Measurements from ENCODE around the gene UFSP2.

- TF ChIP-seq, protein P1, sequence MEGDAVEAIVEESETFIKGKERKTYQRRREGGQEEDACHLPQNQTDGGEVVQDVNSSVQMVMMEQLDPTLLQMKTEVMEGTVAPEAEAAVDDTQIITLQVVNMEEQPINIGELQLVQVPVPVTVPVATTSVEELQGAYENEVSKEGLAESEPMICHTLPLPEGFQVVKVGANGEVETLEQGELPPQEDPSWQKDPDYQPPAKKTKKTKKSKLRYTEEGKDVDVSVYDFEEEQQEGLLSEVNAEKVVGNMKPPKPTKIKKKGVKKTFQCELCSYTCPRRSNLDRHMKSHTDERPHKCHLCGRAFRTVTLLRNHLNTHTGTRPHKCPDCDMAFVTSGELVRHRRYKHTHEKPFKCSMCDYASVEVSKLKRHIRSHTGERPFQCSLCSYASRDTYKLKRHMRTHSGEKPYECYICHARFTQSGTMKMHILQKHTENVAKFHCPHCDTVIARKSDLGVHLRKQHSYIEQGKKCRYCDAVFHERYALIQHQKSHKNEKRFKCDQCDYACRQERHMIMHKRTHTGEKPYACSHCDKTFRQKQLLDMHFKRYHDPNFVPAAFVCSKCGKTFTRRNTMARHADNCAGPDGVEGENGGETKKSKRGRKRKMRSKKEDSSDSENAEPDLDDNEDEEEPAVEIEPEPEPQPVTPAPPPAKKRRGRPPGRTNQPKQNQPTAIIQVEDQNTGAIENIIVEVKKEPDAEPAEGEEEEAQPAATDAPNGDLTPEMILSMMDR (IDR thresholded peaks at IDR 0.05): no peak
- no peak for TF ChIP-seq POLR2A (IDR thresholded peaks at IDR 0.05)
These were observed 56.0 kb downstream of the UFSP2 start for GRCh38 chr4:185369731-185370130.

All from right lobe of liver (tissue), 4 donors.